Activated CD4-positive, alpha-beta T cell treated with anti-CD3 and anti-CD28 coated beads for 24 hours (primary cell): ENCODE data around the gene MACROD2.

Experiments used
- DNase-seq, 2 donors: peaks; one replicate each; pipeline ENCODE4 v3.0.0-alpha.2; 2020; ENCODE audit warnings: low read depth in 2 of 2

The MACROD2 gene

DNA sequence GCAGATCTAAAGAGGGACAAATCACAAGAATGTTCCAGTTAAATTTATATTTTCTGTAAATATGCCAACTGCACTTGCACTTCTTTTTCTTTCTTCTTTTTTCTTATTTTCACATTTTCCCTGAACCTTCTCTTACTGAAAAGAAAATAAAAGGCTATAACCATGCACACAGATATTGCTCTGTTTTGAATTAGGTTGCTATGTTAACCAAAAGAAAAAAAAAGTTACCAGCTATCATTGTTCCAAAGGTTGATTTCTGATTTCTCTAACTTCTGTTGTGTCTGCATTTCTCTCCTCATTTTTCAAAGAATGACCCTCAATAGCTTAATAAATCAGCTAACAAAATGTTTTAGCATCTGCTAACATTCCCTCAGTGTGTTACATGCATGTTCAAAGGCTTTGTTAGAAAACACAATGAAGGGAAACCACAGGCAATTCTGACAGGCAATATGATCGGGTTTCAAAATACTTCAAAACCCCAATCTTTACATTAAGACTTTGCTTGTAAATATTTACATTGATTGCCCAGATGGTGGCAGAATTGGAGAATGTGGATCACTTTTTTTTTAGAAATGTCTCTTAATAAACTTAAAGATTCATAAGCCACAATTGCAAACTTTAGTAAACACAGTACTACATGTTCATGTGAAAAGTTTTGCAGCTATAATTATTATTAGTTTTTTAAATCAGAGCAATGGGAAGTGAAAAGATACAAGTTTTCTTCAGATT, 1270.4 kb downstream of the MACROD2 start:
- DNase-seq = no peak

DNA sequence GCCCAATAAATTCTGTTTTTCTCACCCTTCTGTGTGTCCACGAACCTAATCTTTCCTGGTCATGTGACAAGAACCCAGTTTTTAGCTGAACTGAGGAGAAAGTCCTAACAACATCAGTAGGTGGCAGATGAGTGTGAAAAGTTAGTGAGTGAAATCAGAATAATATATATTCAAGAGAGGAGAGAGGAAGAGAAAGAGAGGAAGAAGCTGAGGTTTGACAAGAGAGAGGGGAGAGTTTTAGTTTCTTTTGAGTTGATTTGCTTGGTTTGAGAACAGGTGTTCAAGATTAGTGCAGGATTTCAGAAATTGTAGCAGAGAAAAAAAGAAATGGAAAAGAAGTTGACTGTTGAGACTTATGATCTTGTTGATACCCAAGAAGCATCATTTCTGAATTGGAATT, 1272.6 kb downstream of the MACROD2 start:
- no peak for DNase-seq

DNA sequence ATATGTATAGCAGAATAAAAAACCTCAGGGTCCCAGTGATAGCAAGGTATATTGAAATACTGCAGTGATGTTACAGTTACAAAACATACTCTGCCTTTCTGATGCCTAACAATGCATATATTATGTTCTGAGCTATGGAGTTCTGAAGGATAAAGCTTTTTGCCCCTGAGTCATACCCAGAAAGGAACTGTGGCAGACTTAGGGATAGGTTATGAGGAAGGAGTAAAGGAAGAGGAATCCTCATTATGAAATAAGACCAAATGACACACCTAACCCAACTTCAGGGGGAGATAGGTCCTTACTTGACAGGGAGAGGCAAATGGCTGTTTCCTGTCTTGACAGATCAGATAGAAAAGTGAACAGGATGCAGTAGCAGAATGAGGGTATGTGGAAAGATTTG, 1282.7 kb downstream of the MACROD2 start:
- DNase-seq = no peak

DNA sequence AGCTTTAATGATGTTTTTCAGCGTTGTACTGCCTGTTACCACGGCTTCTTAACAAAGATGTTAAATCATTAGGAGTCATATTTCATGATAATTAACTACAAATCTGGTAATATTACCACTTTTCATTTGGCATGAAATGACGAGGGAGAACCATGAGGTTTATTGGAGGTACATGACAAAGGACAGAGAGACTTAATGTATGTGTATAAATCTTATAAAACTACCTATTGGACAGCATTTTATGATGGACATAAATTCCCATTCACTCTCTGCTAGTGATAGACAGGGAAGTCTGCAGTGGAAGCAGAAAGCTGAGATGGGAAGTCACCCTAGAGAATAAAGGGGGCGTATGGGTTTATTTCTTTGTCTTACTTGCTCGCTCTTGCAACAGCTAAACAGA, 1292.0 kb downstream of the MACROD2 start:
- no peak for DNase-seq

DNA sequence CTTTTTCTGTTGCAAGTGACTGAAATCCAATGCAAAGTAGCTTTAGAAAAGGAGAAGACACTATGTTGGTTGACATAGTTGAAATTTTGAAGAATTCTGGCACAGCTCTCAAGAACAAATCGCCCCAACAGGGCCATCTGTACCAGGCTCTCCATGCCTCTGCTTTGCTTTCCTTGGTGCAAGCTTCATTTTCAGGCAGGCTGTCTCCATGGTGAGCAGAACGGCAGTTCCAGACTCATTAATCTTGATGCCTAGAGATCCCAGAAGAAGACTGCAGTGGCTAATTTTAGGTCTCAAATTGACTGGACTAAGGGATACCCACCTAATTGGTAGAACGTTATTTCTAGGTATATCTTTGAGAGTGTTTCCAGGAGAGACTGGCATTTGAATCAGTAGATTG, 1292.8 kb downstream of the MACROD2 start:
- no peak for DNase-seq

DNA sequence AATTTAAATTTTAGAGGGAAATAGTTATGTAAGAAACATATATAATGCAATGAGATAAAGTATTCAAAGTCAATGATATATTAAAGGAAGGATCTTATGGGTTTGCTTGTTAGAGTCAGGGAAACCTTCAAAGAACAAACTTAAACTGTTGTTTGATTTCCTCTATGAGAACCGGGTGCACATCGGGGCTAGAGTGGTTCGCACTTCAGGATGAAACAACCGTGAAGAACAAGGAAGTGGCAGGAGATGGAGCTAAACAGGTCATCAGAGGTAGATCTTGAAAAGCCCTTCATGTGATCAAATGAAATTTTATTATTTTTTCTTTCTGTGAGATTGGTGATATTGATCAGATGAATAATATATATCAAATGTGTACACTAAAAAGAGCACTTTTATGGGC, 1294.0 kb downstream of the MACROD2 start:
- no peak for DNase-seq

DNA sequence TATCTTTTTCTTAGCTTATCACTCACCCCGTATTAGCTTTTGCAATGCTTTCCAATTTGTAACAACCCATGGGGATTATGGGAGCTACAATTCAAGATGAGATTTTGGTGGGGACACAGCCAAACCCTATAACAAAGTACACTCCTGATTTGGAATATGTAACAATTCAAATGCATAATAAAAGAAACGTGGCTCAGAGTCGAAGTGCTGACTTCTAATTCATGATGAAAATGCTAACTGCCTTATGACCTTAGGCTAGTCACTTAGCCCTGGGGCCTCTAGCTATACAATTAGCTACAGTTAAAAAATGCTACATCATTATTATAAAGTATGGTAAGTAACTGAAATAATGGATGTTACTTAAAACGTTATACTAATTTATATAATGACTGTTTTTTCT, 1297.1 kb downstream of the MACROD2 start:
- DNase-seq = no peak

DNA sequence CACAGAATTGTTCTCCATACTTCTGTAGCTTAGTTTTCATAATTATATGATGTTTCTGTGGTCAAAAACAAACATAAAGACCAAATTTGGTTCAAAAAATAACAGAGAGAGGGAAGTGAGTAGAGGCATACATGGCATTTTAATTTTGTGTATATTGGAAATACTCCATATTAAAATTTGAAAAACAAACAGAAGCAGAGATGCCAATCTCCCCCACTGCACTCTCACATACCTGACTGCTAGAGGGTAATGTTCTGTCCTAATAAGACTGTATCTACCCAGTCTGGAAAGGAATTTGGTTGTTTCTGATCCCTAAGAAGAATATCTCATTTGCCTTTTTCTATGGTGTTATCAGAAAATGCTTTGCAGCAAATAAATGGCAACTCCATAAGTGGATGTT, 1301.1 kb downstream of the MACROD2 start:
- no peak for DNase-seq

DNA sequence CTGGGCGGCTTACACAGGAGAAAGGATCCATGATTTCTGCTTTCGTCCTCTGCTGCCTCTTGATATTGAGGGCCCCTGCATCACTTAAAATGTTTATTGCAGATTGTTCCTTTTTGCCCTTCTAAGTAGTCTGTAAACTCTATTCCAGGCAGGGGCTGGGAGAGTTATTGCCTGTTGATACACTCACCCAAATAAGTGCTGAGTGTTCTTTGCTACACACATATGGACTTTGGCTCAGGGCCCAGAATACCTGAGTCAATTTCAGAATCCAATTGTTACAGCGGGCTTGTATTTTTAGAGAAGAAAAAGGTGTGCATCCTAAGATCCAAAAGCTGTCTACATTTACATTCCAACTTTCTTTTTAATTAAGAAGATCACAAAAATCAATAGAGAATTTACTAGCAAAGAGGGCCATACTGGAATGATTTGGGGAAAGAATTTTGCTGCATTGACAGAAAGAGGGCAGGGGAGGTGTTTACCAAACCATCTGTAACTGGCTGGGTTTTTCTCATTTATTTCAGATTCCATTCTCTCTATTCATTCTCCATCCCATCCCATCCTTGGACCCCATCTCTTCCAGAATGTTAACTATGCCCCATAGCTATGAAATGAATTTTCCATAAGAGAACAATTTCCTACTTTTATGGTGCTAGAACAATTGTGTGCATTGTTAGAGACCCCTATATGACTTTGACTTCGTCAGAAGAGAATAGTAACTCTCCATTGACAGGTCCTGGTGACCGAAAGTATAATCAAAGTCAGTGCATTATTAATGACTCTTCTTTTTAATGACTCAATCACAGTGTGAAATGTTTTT, 1302.0 kb downstream of the MACROD2 start:
- DNase-seq = no peak

DNA sequence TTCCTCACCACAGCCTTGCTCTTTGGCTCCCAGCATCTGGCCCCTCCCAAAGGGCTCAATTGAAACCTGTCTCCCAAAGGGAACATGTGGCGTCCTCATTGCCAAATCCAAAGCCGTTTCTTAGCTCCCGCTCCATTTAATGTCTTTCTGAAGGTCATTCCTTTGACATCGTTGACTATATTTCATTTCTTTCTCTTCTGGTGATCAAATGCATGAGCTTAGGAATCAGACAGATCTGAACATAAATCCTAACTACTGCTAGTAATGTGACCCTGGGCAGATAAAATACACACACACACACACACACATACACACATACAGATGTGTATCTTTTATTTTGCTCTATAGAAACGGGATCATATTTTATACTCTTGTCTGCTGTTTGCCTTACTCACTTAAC, 1306.8 kb downstream of the MACROD2 start:
- DNase-seq = no peak

DNA sequence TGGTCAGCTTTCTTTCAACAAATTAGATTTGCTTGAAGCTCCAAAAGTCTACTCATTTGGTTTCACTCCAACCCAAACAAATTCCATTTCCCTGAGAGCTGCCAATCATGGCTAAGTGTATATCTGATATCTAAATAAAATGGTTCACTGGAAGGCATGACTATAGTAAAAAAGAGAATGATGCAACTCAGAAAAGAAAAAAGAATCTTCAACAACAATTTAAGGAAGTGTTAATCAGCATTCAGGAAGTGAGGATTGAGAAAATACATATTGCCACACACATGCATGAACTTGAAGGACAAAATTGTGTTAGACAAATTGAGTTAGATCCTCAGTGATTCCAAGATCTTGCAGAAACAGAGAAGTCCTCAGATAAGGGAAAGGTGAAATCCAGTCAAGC, 1315.0 kb downstream of the MACROD2 start:
- no peak for DNase-seq

DNA sequence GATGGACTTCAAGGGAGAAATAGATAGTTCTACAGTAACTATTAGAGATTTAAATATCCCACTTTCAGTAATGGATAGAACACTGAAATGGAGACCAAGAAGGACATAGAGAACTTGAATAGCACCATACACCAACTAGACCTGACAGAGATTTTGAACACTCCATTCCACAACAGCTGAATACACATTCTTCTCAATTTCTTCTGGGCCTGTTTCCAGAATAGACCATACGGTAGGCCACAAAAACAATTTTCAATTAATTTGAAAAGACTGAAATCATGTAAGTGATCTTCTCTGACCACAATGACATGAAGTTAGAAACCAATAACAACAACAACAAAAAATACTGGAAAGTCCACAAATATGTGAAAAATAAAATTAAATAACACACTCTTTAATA, 1321.2 kb downstream of the MACROD2 start:
- no peak for DNase-seq

DNA sequence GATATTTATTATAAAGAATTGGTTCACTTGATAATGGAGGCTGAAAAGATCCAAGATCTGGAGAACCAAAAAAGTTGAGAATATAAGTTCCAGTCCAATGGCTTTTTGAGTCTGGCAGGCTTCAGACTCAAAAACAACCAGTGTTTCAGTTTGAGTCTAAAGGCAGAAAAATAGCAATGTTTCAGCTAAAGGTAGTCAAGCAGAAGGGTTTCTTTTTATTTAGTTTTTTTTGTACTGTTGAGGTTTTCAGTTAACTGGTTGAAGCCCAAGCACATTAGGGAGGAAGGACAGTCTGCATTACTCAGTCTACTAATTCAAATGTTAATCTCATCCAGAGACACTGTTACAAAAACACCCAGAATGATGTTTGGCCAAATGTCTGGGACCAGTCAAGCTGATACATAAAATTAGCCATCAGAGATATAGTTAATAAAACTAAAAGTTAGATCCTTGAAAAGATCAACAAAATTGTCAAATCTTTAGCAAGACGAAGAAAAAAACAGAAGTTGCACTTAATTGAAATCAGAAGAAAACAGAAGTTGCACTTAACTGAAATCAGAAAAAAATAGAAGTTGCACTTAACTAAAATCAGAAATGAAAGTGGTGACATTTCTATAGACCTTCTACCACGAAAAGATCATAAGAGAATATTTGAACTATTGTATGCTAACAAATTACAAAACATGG, 1322.4 kb downstream of the MACROD2 start:
- no peak for DNase-seq

DNA sequence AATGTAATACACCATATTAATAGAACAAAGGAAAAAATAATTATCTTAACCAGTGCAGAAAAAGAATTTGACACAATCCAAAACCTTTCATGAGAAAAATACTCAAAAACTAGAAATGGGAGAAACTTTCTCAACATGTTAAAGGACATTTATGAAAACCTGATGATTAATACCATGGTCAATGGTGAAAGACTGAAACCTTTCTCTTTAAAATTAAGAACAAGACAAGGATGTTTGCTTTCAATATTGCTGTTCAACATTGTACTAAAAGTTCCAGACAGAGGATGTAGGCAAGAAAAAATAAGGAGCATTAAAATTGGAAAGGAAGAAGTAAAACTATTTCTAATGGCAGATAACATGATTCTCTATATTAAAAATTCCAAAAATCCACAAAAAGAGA, 1323.4 kb downstream of the MACROD2 start:
- DNase-seq = no peak

DNA sequence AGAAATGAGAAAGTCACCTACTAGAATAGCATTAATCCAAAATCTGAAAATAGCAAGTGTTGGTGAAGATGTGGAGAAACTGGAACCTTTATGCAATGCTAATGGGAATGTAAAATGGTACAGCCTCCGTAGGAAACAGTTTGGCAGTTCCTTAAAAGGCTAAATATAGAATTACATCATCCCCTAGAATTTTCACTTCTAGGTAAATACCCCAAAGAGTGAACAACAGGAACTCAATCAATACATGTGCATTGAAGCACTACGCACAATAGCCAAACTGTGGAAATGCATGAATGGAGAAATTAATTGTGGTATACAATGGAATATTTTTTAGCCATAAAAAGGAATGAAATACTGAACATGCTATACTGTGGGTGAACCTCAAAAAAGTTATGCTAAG, 1324.1 kb downstream of the MACROD2 start:
- no peak for DNase-seq

DNA sequence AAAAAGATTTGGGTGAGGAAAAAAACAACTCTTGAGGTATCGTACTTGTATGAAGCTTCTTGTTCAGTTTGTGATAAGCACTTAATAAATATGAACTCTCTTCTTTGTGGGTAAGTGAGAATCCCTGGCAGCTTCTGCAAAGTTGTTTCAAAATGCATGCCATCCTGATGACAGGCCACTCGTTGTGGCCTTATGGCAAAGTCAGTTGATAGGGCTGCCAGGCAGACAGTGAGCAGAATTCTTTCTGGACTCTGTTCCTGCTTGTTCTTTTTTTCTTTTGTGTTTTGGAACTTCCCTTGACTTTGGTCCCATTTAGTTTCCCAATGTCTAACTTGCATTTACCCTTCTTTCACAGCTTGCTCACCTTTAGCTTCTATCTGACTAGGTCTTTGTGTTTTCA, 1325.6 kb downstream of the MACROD2 start:
- DNase-seq = no peak

DNA sequence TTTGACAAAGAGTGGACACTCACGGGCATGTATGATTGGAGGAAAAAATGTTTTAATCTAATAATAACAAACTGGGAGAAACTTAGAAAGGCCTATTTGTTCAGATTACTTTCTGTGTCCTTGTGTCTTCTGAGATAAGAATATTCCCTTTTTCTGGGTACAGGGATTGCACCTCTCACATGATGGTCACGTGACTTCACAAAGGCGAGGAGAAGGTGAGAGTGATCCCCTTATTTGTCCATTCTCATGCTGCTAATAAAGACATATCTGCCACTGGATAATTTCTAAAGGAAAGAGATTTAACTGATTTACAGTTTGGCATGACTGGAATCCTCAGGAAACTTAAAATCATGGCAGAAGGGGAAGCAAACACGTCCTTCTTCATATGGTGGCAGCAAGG, 1331.8 kb downstream of the MACROD2 start:
- no peak for DNase-seq

DNA sequence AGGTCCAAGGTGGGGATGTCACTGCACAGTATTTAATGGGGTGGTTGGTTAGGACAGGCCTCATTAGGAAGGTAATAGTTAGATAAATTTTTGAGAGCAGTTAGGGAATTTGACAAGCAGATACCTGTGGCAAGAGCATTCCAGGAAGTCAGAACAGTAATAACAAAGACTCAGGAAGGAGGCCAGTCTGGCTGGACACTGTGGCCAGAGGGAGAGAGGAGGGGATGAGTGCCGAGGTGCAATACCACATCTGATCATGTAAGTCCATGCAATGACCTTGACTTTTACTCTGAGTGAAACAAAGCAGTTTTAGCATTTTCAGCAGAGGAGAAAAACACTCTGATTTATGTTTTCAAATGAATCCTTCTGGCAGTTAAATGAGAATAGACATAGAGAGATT, 1332.8 kb downstream of the MACROD2 start:
- no peak for DNase-seq

DNA sequence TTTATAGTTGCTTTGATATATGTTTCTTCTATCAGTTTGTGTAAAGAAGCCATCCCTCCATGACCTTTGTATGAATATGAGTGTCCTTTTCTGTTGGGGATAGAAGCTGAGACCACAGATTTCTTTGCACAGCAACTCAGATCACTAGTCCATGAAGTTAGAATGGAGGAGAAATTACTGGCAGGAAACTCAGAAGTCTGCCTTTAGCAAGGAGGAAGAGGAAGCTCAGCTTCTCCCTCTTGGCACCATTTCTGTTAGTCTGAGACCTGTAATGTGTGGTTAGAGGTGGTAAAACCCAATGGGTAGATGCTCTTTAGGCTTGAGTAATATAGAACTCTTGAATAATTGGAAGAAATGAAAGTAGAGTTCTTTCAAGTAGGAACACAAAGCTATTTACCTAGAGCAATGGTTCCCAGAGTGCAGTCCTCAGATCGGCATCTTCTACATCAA, 1337.4 kb downstream of the MACROD2 start:
- no peak for DNase-seq

DNA sequence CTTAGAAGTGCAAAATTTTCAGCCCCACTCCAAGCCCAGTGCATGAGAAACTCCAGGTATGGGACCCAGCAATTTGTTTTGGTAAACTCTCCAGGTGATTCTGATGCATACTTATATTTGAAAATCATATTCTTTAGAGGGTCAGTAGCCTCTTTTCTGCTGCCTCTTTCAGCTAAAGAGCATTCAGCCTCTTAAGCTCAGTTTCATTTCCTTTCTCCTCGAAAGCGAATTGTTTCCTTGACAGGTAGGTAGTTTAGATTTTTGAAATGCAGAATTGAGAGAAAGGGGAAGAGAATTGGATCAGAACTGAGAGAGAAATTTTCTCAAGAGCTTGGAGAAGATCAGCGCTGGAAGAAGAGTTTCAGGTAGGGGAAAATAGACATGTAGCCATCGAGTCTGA, 1337.9 kb downstream of the MACROD2 start:
- no peak for DNase-seq

DNA sequence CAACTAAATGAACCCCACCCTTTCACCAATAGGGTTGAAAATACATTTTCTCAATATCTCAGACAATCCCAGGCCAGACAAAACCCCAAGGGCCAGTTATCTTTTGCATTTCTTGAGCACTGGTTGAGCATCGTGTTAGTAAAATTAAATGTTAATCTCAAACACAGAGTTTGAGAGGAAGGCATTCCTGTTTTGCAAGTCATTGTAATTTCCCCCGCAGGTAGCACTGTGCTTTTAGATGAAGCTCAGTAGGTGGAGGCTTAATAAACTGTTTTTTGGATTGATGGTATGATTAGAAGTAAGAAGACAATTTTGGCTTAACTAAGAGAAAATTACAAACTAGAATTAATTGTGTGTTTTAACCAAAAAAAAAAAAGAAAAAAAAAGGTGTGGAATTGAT, 1340.7 kb downstream of the MACROD2 start:
- DNase-seq = no peak

DNA sequence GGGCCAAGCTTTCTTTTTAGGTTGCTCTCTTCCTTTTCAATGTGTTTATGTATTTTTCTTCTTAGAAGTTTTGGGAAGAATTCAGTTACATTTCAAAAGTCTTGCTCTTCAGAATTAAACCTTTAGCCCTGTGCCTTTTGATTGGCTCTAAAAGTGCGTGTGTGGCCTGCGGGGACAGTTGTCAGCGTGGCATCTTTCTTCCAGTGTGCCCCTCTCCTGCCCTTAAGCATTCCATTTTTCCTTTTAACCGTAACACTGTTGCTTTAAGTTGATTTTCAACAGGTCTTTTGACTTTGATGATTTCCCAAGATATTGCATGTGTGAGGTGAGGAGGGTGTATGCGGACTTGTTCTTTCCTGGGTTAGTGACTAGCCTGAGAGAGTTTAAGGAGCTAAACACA, 1341.2 kb downstream of the MACROD2 start:
- DNase-seq = no peak

DNA sequence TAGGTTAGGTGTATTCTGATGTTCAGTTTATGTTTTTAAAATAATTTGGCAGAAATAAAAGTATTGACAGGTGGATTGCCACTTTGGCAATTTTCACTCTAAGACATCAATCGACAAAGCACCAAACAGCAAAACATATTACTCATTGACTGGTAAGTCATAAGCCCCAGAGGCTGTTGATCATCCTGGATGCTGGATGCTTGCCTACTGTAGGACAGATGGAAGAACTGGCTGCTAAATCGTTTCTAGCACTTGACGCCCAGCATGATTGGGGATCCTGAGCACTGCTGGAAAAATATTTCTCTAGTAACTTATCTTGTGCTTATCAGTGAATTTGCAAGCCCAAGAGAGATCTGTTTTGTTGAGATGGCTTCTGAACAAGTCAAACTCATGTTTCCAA, 1343.9 kb downstream of the MACROD2 start:
- no peak for DNase-seq
